Esophagus muscularis mucosa (tissue), 4 donors: Measurements from ENCODE around the gene UBD. TPM values are rescaled to one million over a fixed set of nuclear protein-coding genes. Genes with fewer than 3 reads are reported as not detected.

Experiments used
- DNase-seq: peaks from one replicate; pipeline ENCODE4 v3.0.0-alpha.2; 2017; ENCODE audit errors: extremely low spot score
- H3K27ac ChIP-seq, 4 donors: fragments of 200-600 bp; sonication (generic); replicated peaks in 1 of 4; 1 replicate in 3 of 4; 2 replicates in 1 of 4; pipeline ENCODE4 v1.5.1; 2016 to 2019; ENCODE audit warnings: mild to moderate bottlenecking in 1 of 4
- H3K27me3 ChIP-seq, 4 donors: fragments of 200-600 bp; sonication (generic); one replicate each; pipeline versions ENCODE4 v1.5.1 to v1.6.0; 2016 to 2019
- H3K36me3 ChIP-seq, 4 donors: fragments of 200-600 bp; sonication (generic); one replicate each; pipeline ENCODE4 v1.5.1; 2016 to 2019
- H3K4me1 ChIP-seq, 4 donors: fragments of 200-600 bp; sonication (generic); one replicate each; pipeline ENCODE4 v1.5.1; 2016 to 2019
- H3K4me3 ChIP-seq, 4 donors: fragments of 200-600 bp; sonication (generic); 1 replicate in 2 of 4; 2 replicates in 2 of 4; pipeline ENCODE4 v1.5.1; 2016 to 2019; ENCODE audit warnings: mild to moderate bottlenecking in 4 of 4, moderate library complexity in 1 of 4
- H3K9me3 ChIP-seq, 4 donors: fragments of 200-600 bp; sonication (generic); 1 replicate in 3 of 4; 2 replicates in 1 of 4; pipeline ENCODE4 v1.5.1; 2016 to 2019
- CTCF ChIP-seq, 3 experiments: fragments of 200-600 bp in 2 of 3; fragments of 450-650 bp in 1 of 3; sonication (generic) in 2 of 3; IDR thresholded peaks; one replicate each; pipeline ENCODE4 v1.5.1; 2017 to 2019; ENCODE audit warnings: antibody characterized with exemption in 3 of 3, mild to moderate bottlenecking in 2 of 3, moderate library complexity in 1 of 3
- EP300 ChIP-seq: sonication (generic); formaldehyde crosslinking; IDR thresholded peaks from one replicate; pipeline ENCODE4 v1.6.1; 2017; ENCODE audit warnings: antibody characterized with exemption
- POLR2A ChIP-seq: fragments of 450-650 bp; IDR thresholded peaks from one replicate; pipeline ENCODE4 v1.6.1; 2017; ENCODE audit warnings: antibody characterized with exemption, moderate library complexity, mild to moderate bottlenecking, low read depth
- POLR2AphosphoS5 ChIP-seq, 2 donors: sonication (generic); formaldehyde crosslinking; IDR thresholded peaks; one replicate each; pipeline ENCODE4 v1.6.1; 2017; ENCODE audit warnings: antibody characterized with exemption in 2 of 2
- WGBS: methylation state at CpG from one replicate; pipeline ENCODE4 v1.1.5; 2018; 5-methylcytosine and 5-hydroxymethylcytosine counted together
- intact Hi-C: fragments of 100-400 bp; cut with DNase I; formaldehyde crosslinking; loops from one replicate; pipeline ENCODE4 v1.15.1; 2023
- total RNA-seq, 4 donors: library from RNA; depleted of rRNA; stranded (reverse); fragments of >200 nt; gene quantifications; one replicate each; pipeline versions ENCODE4 v1.1.0 to v1.2.1, GENCODE V29; 2016

Gene UBD
- total RNA-seq, 4 donors from 2014 or later, result 0.50 TPM; not detected in 3

GRCh38 chr6:29520232-29520631 lies 39.3 kb downstream of the UBD start:
- Histone ChIP-seq H3K27ac (no peak overlapping the region), H3K4me3 (no peak overlapping the region), H3K9me3 (no peaks in the 10 kb centered on the region), H3K4me1 (no peaks in the 10 kb centered on the region), H3K27me3 (no peaks in the 10 kb centered on the region), H3K36me3 (no peaks in the 10 kb centered on the region)
- intact Hi-C loops, result no loop called here
- WGBS, result 72% methylated on average over 4 of the region's 4 CpGs
- no peak for TF ChIP-seq POLR2AphosphoS5 (IDR thresholded peaks at IDR 0.05)
- peak; percentile 72 for DNase-seq

- no peak for DNase-seq
- Histone ChIP-seq H3K4me3 (no peak overlapping the region), H3K4me1 (no peaks in the 10 kb centered on the region), H3K27me3 (no peaks in the 10 kb centered on the region), H3K36me3 (no peaks in the 10 kb centered on the region), H3K9me3 (no peaks in the 10 kb centered on the region), H3K27ac (no peak overlapping the region)
- intact Hi-C loops, result no loop called here
- WGBS, result 82% methylated on average over 3 of the region's 6 CpGs
- no peak for TF ChIP-seq POLR2A
- no peak for TF ChIP-seq POLR2AphosphoS5 (IDR thresholded peaks at IDR 0.05)
Observed at GRCh38 chr6:29519291-29520010, 40.1 kb downstream of the UBD start.

GRCh38 chr6:29517728-29518440 lies 41.6 kb downstream of the UBD start:
- no peak for DNase-seq
- Histone ChIP-seq H3K27ac (no peak overlapping the region), H3K27me3 (no peaks in the 10 kb centered on the region), H3K4me1 (no peaks in the 10 kb centered on the region), H3K36me3 (no peaks in the 10 kb centered on the region), H3K9me3 (no peaks in the 10 kb centered on the region), H3K4me3 (no peak overlapping the region)
- no peak for TF ChIP-seq POLR2A
- 67% methylated on average over 6 of the region's 7 CpGs for WGBS
- intact Hi-C loops, result no loop called here

- Histone ChIP-seq H3K27me3 (no peaks in the 10 kb centered on the region), H3K9me3 (no peaks in the 10 kb centered on the region), H3K36me3 (no peaks in the 10 kb centered on the region), H3K4me1 (no peaks in the 10 kb centered on the region), H3K4me3 (no peak overlapping the region), H3K27ac (no peak overlapping the region)
- no peak for DNase-seq
- WGBS, result 44% methylated on average over 1 of the region's 1 CpG
- TF ChIP-seq POLR2AphosphoS5 (IDR thresholded peaks at IDR 0.05) (no peak), CTCF (IDR thresholded peaks at IDR 0.05) (no peak), EP300 (no peak), POLR2A (no peak)
- intact Hi-C loops, result no loop called here
Observed at GRCh38 chr6:29517245-29517644, 42.3 kb downstream of the UBD start.

GRCh38 chr6:29516108-29516507 lies 43.4 kb downstream of the UBD start:
- intact Hi-C loops, result no loop called here
- Histone ChIP-seq H3K4me1 (no peaks in the 10 kb centered on the region), H3K9me3 (no peaks in the 10 kb centered on the region)

More at GRCh38 chr6:29516108-29516507, 43.4 kb downstream of the UBD start:
- no peak for TF ChIP-seq EP300
- TF ChIP-seq POLR2A, result no peak
- no peak for TF ChIP-seq CTCF (IDR thresholded peaks at IDR 0.05)
- TF ChIP-seq POLR2AphosphoS5 (IDR thresholded peaks at IDR 0.05), result no peak
- no peaks in the 10 kb centered on the region for H3K36me3 ChIP-seq
- H3K27ac ChIP-seq, result no peak overlapping the region
- 69% methylated on average over 6 of the region's 6 CpGs for WGBS
- H3K4me3 ChIP-seq, result no peak overlapping the region
- DNase-seq, result no peak
- no peaks in the 10 kb centered on the region for H3K27me3 ChIP-seq
